Breast epithelium (tissue), 4 donors: ENCODE data around the gene ERFL. TPM values are rescaled to one million over a fixed set of nuclear protein-coding genes. Genes with fewer than 3 reads are reported as not detected.

Experiments
- DNase-seq, 2 donors: peaks; one replicate each; pipeline ENCODE4 v3.0.0-alpha.2; 2019; ENCODE audit warnings: low spot score in 2 of 2
- H3K27ac ChIP-seq, 2 donors: fragments of 200-600 bp; sonication (generic) in 1 of 2; one replicate each; pipeline ENCODE4 v1.5.1; 2016 to 2019; ENCODE audit warnings: mild to moderate bottlenecking in 1 of 2
- H3K27me3 ChIP-seq, 2 donors: fragments of 200-600 bp; sonication (generic) in 1 of 2; one replicate each; pipeline versions ENCODE4 v1.5.1 to v1.6.0; 2017 to 2019; ENCODE audit warnings: control low read depth in 1 of 2, mild to moderate bottlenecking in 1 of 2
- H3K36me3 ChIP-seq: fragments of 200-600 bp; one replicate; pipeline ENCODE4 v1.5.1; 2019
- H3K4me1 ChIP-seq, 2 donors: fragments of 200-600 bp; sonication (generic); one replicate each; pipeline ENCODE4 v1.5.1; 2016 to 2019; ENCODE audit warnings: control low read depth in 1 of 2
- H3K4me3 ChIP-seq, 3 donors: fragments of 200-600 bp; sonication (generic); 1 replicate in 2 of 3; 2 replicates in 1 of 3; pipeline ENCODE4 v1.5.1; 2016 to 2019; ENCODE audit warnings: mild to moderate bottlenecking in 3 of 3, moderate library complexity in 2 of 3
- H3K9me3 ChIP-seq, 2 donors: fragments of 200-600 bp; sonication (generic) in 1 of 2; one replicate each; pipeline ENCODE4 v1.5.1; 2016 to 2019; ENCODE audit warnings: control low read depth in 1 of 2
- CTCF ChIP-seq, 3 donors: fragments of 450-650 bp; IDR thresholded peaks; one replicate each; pipeline ENCODE4 v1.5.1; 2016 to 2017; ENCODE audit warnings: antibody characterized with exemption in 3 of 3, mild to moderate bottlenecking in 3 of 3, moderate library complexity in 3 of 3
- POLR2A ChIP-seq: fragments of 450-650 bp; IDR thresholded peaks from one replicate; pipeline ENCODE4 v1.6.1; 2016; ENCODE audit warnings: antibody characterized with exemption, mild to moderate bottlenecking, moderate library complexity
- POLR2AphosphoS5 ChIP-seq, 3 donors: sonication (generic); formaldehyde crosslinking; IDR thresholded peaks; one replicate each; pipeline ENCODE4 v1.6.1; 2017; ENCODE audit warnings: antibody characterized with exemption in 3 of 3
- intact Hi-C: fragments of 100-400 bp; cut with DNase I; formaldehyde crosslinking; loops from one replicate; pipeline ENCODE4 v1.15.1; 2023; ENCODE audit warnings: low total_unique reads
- total RNA-seq, 3 donors: library from RNA; depleted of rRNA; stranded (reverse); fragments of >200 nt; gene quantifications; one replicate each; pipeline ENCODE4 v1.1.0, GENCODE V29; 2016

ERFL gene
- total RNA-seq, 3 donors from 2014 or later: 0.15 TPM; not detected in 2

GRCh38 chr19:41957161-41957837 is 29.1 kb upstream of the ERFL start:
- no peak for DNase-seq
- Histone ChIP-seq H3K27ac (peak overlapping the region; percentile 89 to 95), H3K4me3 (peak overlapping the region in 1 of 3 donors; percentile 99), H3K36me3 (no peaks in the 10 kb centered on the region), H3K9me3 (no peaks in the 10 kb centered on the region), H3K27me3 (no peaks in the 10 kb centered on the region), H3K4me1 (peaks cover 0 to 11% of the 10 kb centered on the region in 2 donors)
- intact Hi-C loops: loop anchor here (5.0 kb wide), 1 partner anchor 870 kb away; the partner anchor contains the start of gene CYP2A13
- TF ChIP-seq CTCF (IDR thresholded peaks at IDR 0.05) (no peak), POLR2AphosphoS5 (IDR thresholded peaks at IDR 0.05) (no peak), POLR2A (no peak)

DNA sequence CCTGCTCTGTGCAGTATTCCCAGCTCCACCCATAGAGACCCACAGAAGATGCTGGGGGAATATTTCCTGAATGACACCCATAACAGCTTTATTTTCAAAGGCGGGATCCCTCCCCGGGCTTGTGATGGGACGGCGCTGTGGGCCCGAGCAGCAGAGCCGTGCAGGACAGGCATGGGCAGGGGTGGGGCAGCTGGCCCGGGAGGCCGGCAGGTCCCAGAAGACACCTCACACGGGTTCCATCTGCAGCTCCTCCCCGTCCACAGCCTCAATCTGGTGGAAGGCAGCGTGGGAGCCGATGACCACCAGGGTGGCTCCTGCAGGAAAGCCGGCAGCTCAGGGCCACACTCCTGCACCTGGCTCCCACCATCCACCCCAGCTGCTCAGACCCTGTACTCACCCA is 28.4 kb upstream of the ERFL start:
- intact Hi-C loops: loop anchor here (5.0 kb wide), 1 partner anchor 869 kb away; the partner anchor contains the start of gene CYP2A13
- DNase-seq: no peak
- Histone ChIP-seq H3K27ac (no peak overlapping the region), H3K4me1 (peaks cover 0 to 11% of the 10 kb centered on the region in 2 donors), H3K9me3 (no peaks in the 10 kb centered on the region), H3K36me3 (no peaks in the 10 kb centered on the region), H3K27me3 (no peaks in the 10 kb centered on the region), H3K4me3 (no peak overlapping the region)
- TF ChIP-seq POLR2AphosphoS5 (IDR thresholded peaks at IDR 0.05) (no peak), CTCF (IDR thresholded peaks at IDR 0.05) (no peak), POLR2A (no peak)

GRCh38 chr19:41955521-41955920 is 27.3 kb upstream of the ERFL start:
- Histone ChIP-seq H3K36me3 (no peaks in the 10 kb centered on the region), H3K27ac (no peak overlapping the region), H3K4me1 (peaks cover 0 to 11% of the 10 kb centered on the region in 2 donors), H3K9me3 (no peaks in the 10 kb centered on the region), H3K27me3 (no peaks in the 10 kb centered on the region), H3K4me3 (no peak overlapping the region)
- DNase-seq: no peak
- TF ChIP-seq CTCF (IDR thresholded peaks at IDR 0.05): no peak
- TF ChIP-seq POLR2A: no peak
- TF ChIP-seq POLR2AphosphoS5 (IDR thresholded peaks at IDR 0.05): no peak
- intact Hi-C loops: loop anchor here (5.0 kb wide), 1 partner anchor 868 kb away; the partner anchor contains the start of gene CYP2A13

- TF ChIP-seq POLR2AphosphoS5 (IDR thresholded peaks at IDR 0.05): no peak
- peak; percentile 86 to 95 (median 90) for TF ChIP-seq CTCF (IDR thresholded peaks at IDR 0.05)
- no peak for TF ChIP-seq POLR2A
- Histone ChIP-seq H3K27me3 (no peaks in the 10 kb centered on the region), H3K4me1 (no peaks in the 10 kb centered on the region), H3K4me3 (no peak overlapping the region), H3K9me3 (no peaks in the 10 kb centered on the region), H3K27ac (no peak overlapping the region), H3K36me3 (no peaks in the 10 kb centered on the region)
- DNase-seq: peak; percentile 42 to 76
- intact Hi-C loops: no loop called here
These were observed 23.5 kb upstream of the ERFL start for GRCh38 chr19:41951686-41952172.

DNA sequence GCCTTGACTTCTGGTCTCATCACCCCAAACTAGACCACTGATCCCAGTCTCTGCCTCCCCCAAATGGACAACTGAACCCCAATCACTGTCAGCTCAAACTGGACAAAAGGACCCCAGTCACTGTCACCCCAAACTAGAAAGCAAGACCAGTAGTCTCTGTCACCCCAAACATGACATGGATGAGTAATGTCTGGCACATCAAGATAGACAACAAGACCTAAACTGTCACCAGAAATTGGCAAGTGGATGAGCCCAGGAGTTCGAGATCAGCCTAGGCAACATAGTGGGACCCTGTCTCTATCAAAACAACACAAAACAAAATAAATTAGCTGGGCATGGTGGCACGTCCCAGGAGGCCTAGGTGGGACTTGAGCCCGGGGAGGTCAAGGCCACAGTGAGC is 18.8 kb upstream of the ERFL start:
- TF ChIP-seq POLR2AphosphoS5 (IDR thresholded peaks at IDR 0.05) (no peak), CTCF (IDR thresholded peaks at IDR 0.05) (no peak), POLR2A (no peak)
- intact Hi-C loops: no loop called here
- Histone ChIP-seq H3K9me3 (no peaks in the 10 kb centered on the region), H3K27me3 (no peaks in the 10 kb centered on the region), H3K36me3 (no peaks in the 10 kb centered on the region), H3K4me3 (no peak overlapping the region), H3K4me1 (no peaks in the 10 kb centered on the region), H3K27ac (no peak overlapping the region)
- no peak for DNase-seq
